DOHH2 (cell line): Measurements from ENCODE around the gene LRMDA.

ENCODE experiments used
- H3F3A ChIP-seq: fragments of 200-600 bp; sonication (generic), shearing (Covaris generic); 2 replicates; pipeline ENCODE4 v1.6.0; 2016; ENCODE audit warnings: antibody characterized with exemption, mild to moderate bottlenecking; ENCODE audit not compliant: control insufficient read depth, insufficient read depth
- H3K27ac ChIP-seq: fragments of 200-600 bp; sonication (generic); 2 replicates; pipeline ENCODE4 v1.5.1; 2014; ENCODE audit warnings: low read depth, mild to moderate bottlenecking, low read length, moderate library complexity
- H3K27me3 ChIP-seq: fragments of 200-600 bp; sonication (generic); 2 replicates; pipeline ENCODE4 v1.6.1; 2014; ENCODE audit warnings: mild to moderate bottlenecking, low read length, mixed read lengths; ENCODE audit not compliant: control insufficient read depth
- H3K36me3 ChIP-seq: fragments of 200-600 bp; sonication (generic); 2 replicates; pipeline ENCODE4 v1.6.1; 2014; ENCODE audit warnings: mild to moderate bottlenecking, low read length, moderate library complexity, mixed read lengths; ENCODE audit not compliant: control insufficient read depth
- H3K4me1 ChIP-seq: fragments of 200-600 bp; sonication (generic); 2 replicates; pipeline ENCODE4 v1.6.1; 2014; ENCODE audit warnings: mild to moderate bottlenecking, low read length, mixed read lengths; ENCODE audit not compliant: control insufficient read depth
- H3K4me2 ChIP-seq: fragments of 200-600 bp; sonication (generic); 2 replicates; pipeline ENCODE4 v1.6.0; 2014; ENCODE audit warnings: mild to moderate bottlenecking, low read length, moderate library complexity
- H3K4me3 ChIP-seq: fragments of 200-600 bp; sonication (generic); 2 replicates; pipeline ENCODE4 v1.5.1; 2014; ENCODE audit warnings: mild to moderate bottlenecking, low read length, mixed read lengths
- H3K79me2 ChIP-seq: fragments of 200-600 bp; sonication (generic); 2 replicates; pipeline ENCODE4 v1.6.1; 2014; ENCODE audit warnings: mild to moderate bottlenecking, low read length, mixed read lengths; ENCODE audit not compliant: control insufficient read depth
- H3K9me2 ChIP-seq: fragments of 200-600 bp; sonication (generic); replicated peaks from 2 replicates; pipeline ENCODE4 v1.6.1; 2014; ENCODE audit warnings: mild to moderate bottlenecking, low read length, mixed read lengths; ENCODE audit not compliant: control insufficient read depth
- H3K9me3 ChIP-seq: fragments of 200-600 bp; sonication (generic); 2 replicates; pipeline ENCODE4 v1.6.1; 2014; ENCODE audit warnings: antibody characterized with exemption, low read length, mixed read lengths; ENCODE audit not compliant: control insufficient read depth, insufficient read depth
- H4K20me1 ChIP-seq: fragments of 200-600 bp; sonication (generic); 2 replicates; pipeline ENCODE4 v1.6.0; 2014; ENCODE audit warnings: low read depth, mild to moderate bottlenecking, antibody characterized with exemption, low read length, moderate library complexity; ENCODE audit not compliant: control insufficient read depth, insufficient read depth
- CTCF ChIP-seq: fragments of 200-600 bp; sonication (generic); IDR thresholded peaks from one replicate; pipeline ENCODE4 v1.5.1; 2014; ENCODE audit warnings: antibody characterized with exemption, mild to moderate bottlenecking, low read depth, low read length; ENCODE audit not compliant: poor library complexity, severe bottlenecking
- EZH2phosphoT487 ChIP-seq: fragments of 200-600 bp; sonication (generic); IDR thresholded peaks from 2 replicates; pipeline ENCODE4 v1.6.1; 2017; ENCODE audit warnings: borderline replicate concordance, mild to moderate bottlenecking, antibody characterized with exemption, low read length, moderate library complexity, mixed read lengths

LRMDA gene

GRCh38 chr10:75894761-75895160 is 463.3 kb downstream of the LRMDA start:
- Histone ChIP-seq H3K4me3 (no peak overlapping the region), H3K9me2 (no peaks in the 10 kb centered on the region), H3K27ac (no peak overlapping the region), H3K27me3 (no peaks in the 10 kb centered on the region), H3K4me1 (no peaks in the 10 kb centered on the region), H3F3A (no peaks in the 10 kb centered on the region), H3K4me2 (no peak overlapping the region), H3K36me3 (no peaks in the 10 kb centered on the region), H4K20me1 (no peaks in the 10 kb centered on the region), H3K9me3 (no peaks in the 10 kb centered on the region), H3K79me2 (no peaks in the 10 kb centered on the region)
- TF ChIP-seq CTCF (no peak), EZH2phosphoT487 (no peak)

GRCh38 chr10:75895259-75895658 is 463.8 kb downstream of the LRMDA start:
- no peak overlapping the region for H3K4me3 ChIP-seq
- no peaks in the 10 kb centered on the region for H3K79me2 ChIP-seq
- no peak overlapping the region for H3K4me2 ChIP-seq
- no peaks in the 10 kb centered on the region for H3K4me1 ChIP-seq
- no peaks in the 10 kb centered on the region for H3K27me3 ChIP-seq
- no peaks in the 10 kb centered on the region for H3F3A ChIP-seq
- H3K9me3 ChIP-seq = no peaks in the 10 kb centered on the region
- no peak overlapping the region for H3K27ac ChIP-seq
- no peaks in the 10 kb centered on the region for H4K20me1 ChIP-seq
- TF ChIP-seq EZH2phosphoT487 (no peak), CTCF (no peak)
- no peaks in the 10 kb centered on the region for H3K36me3 ChIP-seq
- H3K9me2 ChIP-seq = no peaks in the 10 kb centered on the region

- Histone ChIP-seq H3K9me3 (no peaks in the 10 kb centered on the region), H3K4me2 (no peak overlapping the region), H3K36me3 (no peaks in the 10 kb centered on the region), H4K20me1 (no peaks in the 10 kb centered on the region), H3K4me3 (no peak overlapping the region), H3K27ac (no peak overlapping the region), H3F3A (no peaks in the 10 kb centered on the region), H3K27me3 (no peaks in the 10 kb centered on the region), H3K79me2 (no peaks in the 10 kb centered on the region), H3K4me1 (no peaks in the 10 kb centered on the region), H3K9me2 (no peaks in the 10 kb centered on the region)
- no peak for TF ChIP-seq CTCF
- no peak for TF ChIP-seq EZH2phosphoT487
Measured at GRCh38 chr10:75899816-75900390, 468.5 kb downstream of the LRMDA start.
